ENCODE results near the gene NT5C3A. TPM values are rescaled to one million over a fixed set of nuclear protein-coding genes. Genes with fewer than 3 reads are reported as not detected.

NT5C3A gene
- polyA plus RNA-seq, 6 donors from 2014 or later, result 131 to 206 (median 147) TPM

DNA sequence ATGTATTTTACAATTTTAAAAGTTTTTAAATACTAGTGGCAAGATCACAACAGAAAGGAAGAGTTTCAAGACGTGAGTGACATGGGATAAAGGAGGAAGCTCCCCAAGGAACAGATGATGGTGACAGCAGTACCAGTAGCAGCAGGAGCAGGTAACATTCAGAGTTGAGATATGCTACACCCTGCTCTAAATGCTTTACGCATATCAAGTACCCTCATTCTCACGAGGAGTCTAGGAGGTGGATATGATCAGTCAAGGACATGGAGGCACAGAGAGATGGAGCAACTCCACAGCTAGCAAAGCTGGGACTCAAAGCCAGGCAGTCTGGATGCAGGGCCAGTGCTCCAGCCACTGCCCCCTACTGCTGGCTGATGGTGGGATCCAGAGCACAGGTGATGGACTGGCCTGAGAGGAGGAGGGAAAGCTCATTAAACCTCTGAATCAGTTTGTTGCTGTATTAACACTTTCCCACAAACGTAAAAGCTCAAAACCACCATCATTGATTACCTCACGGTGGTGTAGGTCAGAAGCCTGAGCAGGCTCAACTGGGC, 29.1 kb upstream of the NT5C3A start:
- Mint-ChIP-seq H3K27ac (peak overlapping the region in 5 of 6 donors; percentile 37 to 70 (median 61)), H3K36me3 (peaks cover 19 to 22% of the 10 kb centered on the region in 2 donors), H3K27me3 (no peaks in the 10 kb centered on the region), H3K9me3 (peaks cover 0 to 2% (median 0%) of the 10 kb centered on the region in 7 donors), H3K4me1 (peaks cover 28 to 43% (median 33%) of the 10 kb centered on the region in 3 donors), H3K4me3 (no peak overlapping the region)
- DNase-seq, result no peak
- ATAC-seq (ENCODE audit: low read depth in 2 of 2), result no peak

DNA sequence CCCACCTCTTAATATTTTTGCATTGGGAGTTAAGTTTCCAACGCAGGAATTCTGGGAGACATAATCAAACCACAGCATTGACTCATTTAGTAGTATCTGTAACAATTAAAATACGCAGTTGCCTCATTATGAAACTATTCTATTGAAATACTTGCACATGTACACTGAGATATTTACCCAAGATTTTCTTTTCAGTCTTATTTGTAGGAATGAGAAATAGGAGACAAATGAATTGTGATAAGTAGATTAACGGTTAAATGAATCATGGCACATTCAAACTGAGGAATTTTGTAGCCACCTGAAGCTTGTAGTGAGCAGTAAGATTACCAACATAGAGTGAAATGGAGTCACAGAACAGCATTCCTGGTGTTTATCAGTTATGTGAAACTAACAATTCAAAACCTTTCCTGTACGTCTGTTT, 28.5 kb upstream of the NT5C3A start:
- H3K27ac Mint-ChIP-seq, result peak overlapping the region in 3 of 6 donors; percentile 17 to 62 (median 37)
- no peak for DNase-seq
- peaks cover 0 to 3% (median 0%) of the 10 kb centered on the region in 7 donors for H3K9me3 Mint-ChIP-seq
- H3K36me3 Mint-ChIP-seq, result peaks cover 16 to 22% of the 10 kb centered on the region in 2 donors
- no peaks in the 10 kb centered on the region for H3K27me3 Mint-ChIP-seq
- no peak for ATAC-seq (ENCODE audit: low read depth in 2 of 2)
- H3K4me3 Mint-ChIP-seq, result no peak overlapping the region
- peaks cover 27 to 43% (median 28%) of the 10 kb centered on the region in 3 donors for H3K4me1 Mint-ChIP-seq

DNA sequence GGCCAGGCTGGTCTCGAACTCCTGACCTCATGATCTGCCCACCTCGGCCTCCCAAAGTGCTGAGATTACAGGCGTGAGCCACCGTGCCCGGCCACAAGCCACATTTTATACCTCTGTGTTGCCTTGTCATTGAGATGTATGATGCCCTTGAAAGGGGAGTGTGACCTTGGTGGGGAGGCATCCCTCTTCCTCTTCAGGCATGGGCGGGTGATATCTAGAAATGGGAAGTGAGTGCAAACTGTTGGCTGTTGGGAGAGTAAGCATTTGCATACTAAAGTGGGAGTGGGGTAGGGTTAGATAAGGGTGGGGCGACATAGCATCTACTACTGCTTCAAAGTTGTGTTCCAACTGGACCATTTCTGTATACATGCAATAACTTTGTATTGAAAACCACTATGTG, 26.6 kb upstream of the NT5C3A start:
- H3K27me3 Mint-ChIP-seq, result no peaks in the 10 kb centered on the region
- no peak for DNase-seq
- H3K36me3 Mint-ChIP-seq, result peaks cover 2 to 14% of the 10 kb centered on the region in 2 donors
- H3K4me3 Mint-ChIP-seq, result peak overlapping the region in 2 of 8 donors; percentile 31 to 32
- peaks cover 0 to 4% (median 0%) of the 10 kb centered on the region in 7 donors for H3K9me3 Mint-ChIP-seq
- no peak overlapping the region for H3K27ac Mint-ChIP-seq
- H3K4me1 Mint-ChIP-seq, result peaks cover 24 to 39% (median 28%) of the 10 kb centered on the region in 3 donors
- ATAC-seq (ENCODE audit: low read depth in 2 of 2), result no peak

DNA sequence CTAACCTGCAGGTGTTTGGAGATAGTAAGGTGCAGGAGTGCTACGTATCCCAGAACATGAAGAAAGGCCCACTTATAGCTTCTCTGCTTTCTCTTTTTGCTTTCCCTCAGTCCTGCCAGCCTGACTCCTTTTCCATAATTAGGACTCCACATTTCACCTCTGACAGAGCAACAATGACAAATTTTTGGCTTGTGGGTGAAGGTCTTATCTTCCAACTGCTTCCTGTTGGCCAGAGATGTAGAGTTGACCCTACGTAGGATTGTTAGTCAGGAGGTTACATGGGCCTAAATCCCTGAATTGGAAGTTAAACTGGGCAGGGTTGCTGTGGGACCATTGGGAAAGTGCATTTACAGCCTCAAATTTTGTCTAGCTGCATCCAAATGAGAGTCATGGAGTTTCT, 25.3 kb upstream of the NT5C3A start:
- H3K27ac Mint-ChIP-seq, result no peak overlapping the region
- peaks cover 0 to 8% of the 10 kb centered on the region in 2 donors for H3K36me3 Mint-ChIP-seq
- peaks cover 0 to 4% (median 0%) of the 10 kb centered on the region in 7 donors for H3K9me3 Mint-ChIP-seq
- peaks cover 17 to 29% (median 22%) of the 10 kb centered on the region in 3 donors for H3K4me1 Mint-ChIP-seq
- DNase-seq, result no peak
- H3K27me3 Mint-ChIP-seq, result no peaks in the 10 kb centered on the region
- ATAC-seq (ENCODE audit: low read depth in 2 of 2), result no peak
- peak overlapping the region in 1 of 8 donors; percentile 4 for H3K4me3 Mint-ChIP-seq

DNA sequence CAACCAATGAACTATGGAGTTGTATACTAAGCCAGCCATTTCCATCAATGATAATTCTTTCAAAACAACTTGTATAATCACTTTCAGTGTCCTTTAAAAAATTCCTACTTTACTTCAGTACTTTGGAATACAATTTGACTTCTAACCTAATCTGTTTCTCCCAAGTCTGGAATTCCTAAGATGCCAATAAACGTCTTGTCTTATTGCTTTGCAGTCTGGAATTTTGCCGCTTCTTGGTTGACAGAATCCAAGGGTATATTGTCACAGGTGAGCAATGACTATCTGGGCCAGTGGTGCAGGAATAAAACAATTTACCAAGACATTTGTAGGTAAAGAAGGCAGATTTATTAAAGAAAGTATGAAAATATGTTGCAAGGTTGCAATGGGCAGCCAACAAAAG, 24.8 kb upstream of the NT5C3A start:
- peaks cover 0 to 3% of the 10 kb centered on the region in 2 donors for H3K36me3 Mint-ChIP-seq
- H3K27ac Mint-ChIP-seq, result no peak overlapping the region
- H3K4me1 Mint-ChIP-seq, result peaks cover 15 to 24% (median 17%) of the 10 kb centered on the region in 3 donors
- ATAC-seq (ENCODE audit: low read depth in 2 of 2) (no peak), DNase-seq (no peak)
- H3K4me3 Mint-ChIP-seq, result no peak overlapping the region
- H3K27me3 Mint-ChIP-seq, result no peaks in the 10 kb centered on the region
- H3K9me3 Mint-ChIP-seq, result peaks cover 0 to 4% (median 0%) of the 10 kb centered on the region in 7 donors

DNA sequence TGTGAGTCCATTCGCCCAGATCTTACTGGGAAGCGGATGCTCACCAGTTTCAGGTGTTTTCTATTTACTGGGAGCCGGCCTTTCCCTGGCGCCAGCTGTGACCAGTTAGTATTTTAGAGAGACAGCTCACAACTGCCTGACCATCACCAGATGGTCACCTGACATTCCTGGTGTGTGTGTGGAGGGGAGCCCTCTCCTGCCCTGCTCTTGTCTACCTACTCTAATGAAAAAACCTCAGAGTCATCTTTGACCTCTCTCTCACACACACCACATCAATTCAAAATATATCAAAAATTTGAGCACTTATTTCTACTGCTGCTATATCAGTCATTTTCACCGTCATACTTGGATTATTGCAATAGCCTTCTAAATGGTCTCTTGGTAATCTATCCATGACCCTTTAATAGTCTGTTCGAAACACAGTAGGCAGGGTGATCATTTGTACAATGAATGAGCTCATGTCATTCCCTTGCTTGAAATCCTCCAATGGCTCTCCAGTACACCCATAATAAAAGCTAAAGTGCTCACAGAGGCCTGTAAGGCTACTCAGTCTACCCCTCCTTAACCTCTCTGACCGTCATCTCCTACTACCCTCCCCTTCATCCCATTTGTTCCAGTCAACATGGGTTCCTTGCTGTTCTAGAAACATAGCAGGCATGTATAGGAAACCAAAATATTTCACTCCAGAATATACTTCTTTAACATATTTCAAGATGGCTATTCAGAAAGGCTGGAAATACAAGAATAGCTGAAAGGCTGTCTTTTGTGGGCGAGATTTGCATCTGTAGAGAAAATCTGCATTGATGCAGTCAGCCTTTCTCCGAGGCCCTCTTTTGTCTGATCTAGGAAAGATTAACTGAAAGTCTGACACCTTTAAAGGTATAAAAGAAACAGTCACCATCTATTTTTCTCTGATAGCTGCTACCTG, 17.5 kb upstream of the NT5C3A start:
- Mint-ChIP-seq H3K36me3 (no peaks in the 10 kb centered on the region), H3K4me1 (peaks cover 4 to 15% (median 7%) of the 10 kb centered on the region in 3 donors), H3K9me3 (peaks cover 0 to 2% (median 0%) of the 10 kb centered on the region in 7 donors), H3K4me3 (no peak overlapping the region), H3K27ac (no peak overlapping the region), H3K27me3 (peaks cover 0 to 8% (median 8%) of the 10 kb centered on the region in 3 donors)
- DNase-seq (no peak), ATAC-seq (ENCODE audit: low read depth in 2 of 2) (no peak)

DNA sequence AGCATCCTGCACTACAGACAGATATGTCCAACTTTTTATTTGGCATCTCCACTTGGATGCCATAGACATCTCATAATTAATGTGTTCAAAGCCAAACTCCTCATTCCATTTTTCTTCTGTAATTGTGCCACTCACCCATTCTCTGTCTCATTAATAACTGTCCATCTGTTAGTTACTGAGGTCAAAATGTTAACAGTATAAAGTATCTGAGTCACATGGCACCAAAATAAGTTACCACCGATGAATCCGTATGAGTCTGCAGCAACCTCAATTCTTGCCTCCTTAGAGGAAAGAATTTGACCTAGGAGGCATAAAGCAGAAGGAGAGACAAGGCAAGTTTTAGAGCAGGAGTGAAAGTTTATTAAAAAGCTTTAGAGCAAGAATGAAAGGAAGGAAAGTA, 16.5 kb upstream of the NT5C3A start:
- Mint-ChIP-seq H3K36me3 (no peaks in the 10 kb centered on the region), H3K4me1 (peaks cover 4 to 15% (median 7%) of the 10 kb centered on the region in 3 donors), H3K4me3 (peak overlapping the region in 1 of 8 donors; percentile 1), H3K27me3 (peaks cover 0 to 8% (median 8%) of the 10 kb centered on the region in 3 donors), H3K27ac (no peak overlapping the region), H3K9me3 (no peaks in the 10 kb centered on the region)
- ATAC-seq (ENCODE audit: low read depth in 2 of 2), result no peak
- DNase-seq, result no peak

DNA sequence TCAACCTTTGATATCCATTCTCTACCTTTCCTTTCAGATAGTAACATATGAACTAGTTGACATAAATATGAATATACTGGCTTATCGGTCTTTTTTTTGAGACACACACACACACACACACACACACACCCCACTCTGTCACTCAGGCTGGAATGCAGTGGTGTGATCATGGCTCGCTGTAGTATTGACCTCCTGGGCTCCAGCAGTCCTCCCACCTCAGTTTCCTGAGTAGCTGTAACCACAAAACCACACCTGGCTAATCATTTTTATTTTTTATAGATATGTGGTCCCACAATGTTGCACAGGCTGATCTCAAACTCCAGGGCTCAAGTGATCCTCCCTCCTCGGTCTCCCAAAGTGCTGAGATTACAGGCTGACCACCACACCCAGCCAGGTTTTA, 14.2 kb upstream of the NT5C3A start:
- DNase-seq (no peak), ATAC-seq (ENCODE audit: low read depth in 2 of 2) (no peak)
- Mint-ChIP-seq H3K36me3 (peaks cover 0 to 5% of the 10 kb centered on the region in 2 donors), H3K4me3 (peak overlapping the region in 1 of 8 donors; percentile 22), H3K27ac (no peak overlapping the region), H3K4me1 (peaks cover 4 to 15% (median 7%) of the 10 kb centered on the region in 3 donors), H3K27me3 (peaks cover 11 to 29% (median 26%) of the 10 kb centered on the region in 3 donors), H3K9me3 (peaks cover 0 to 11% (median 2%) of the 10 kb centered on the region in 7 donors)

DNA sequence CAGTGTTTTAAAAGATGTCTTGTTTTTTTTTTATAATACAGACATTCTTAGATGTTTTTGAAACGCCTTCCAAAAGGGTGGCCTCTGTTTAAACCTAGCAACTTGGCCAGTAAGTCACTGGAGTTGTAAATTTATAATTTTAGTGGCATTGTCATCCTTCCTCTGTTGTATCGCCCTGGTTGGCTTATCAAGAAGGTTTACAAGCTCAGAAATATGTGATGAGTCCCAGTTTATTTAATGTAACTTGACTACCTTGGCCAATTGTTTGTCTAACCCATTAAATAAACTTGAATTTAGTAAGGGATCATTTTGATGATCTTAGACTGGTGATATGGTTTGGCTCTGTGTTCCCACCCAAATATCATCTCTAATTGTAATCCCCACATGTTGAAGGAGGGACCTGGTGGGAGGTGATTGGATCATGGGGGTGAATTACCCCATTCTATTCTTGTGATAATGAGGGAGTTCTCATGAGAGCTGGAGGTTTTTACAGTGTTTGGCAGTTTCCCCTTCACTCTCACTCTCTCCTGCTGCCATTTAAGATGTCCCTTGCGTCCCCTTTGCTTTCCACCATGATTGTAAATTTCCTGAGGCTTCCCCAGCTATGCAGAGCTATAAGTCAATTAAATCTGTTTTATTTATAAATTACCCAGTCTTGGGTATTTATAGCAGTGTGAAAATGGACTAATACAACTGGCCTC, 13.4 kb upstream of the NT5C3A start:
- ATAC-seq (ENCODE audit: low read depth in 2 of 2) (no peak), DNase-seq (no peak)
- no peak overlapping the region for H3K4me3 Mint-ChIP-seq
- no peak overlapping the region for H3K27ac Mint-ChIP-seq
- H3K36me3 Mint-ChIP-seq, result peaks cover 0 to 12% of the 10 kb centered on the region in 2 donors
- H3K27me3 Mint-ChIP-seq, result peaks cover 11 to 31% (median 30%) of the 10 kb centered on the region in 3 donors
- H3K4me1 Mint-ChIP-seq, result peaks cover 4 to 15% (median 7%) of the 10 kb centered on the region in 3 donors
- peaks cover 0 to 18% (median 8%) of the 10 kb centered on the region in 7 donors for H3K9me3 Mint-ChIP-seq

DNA sequence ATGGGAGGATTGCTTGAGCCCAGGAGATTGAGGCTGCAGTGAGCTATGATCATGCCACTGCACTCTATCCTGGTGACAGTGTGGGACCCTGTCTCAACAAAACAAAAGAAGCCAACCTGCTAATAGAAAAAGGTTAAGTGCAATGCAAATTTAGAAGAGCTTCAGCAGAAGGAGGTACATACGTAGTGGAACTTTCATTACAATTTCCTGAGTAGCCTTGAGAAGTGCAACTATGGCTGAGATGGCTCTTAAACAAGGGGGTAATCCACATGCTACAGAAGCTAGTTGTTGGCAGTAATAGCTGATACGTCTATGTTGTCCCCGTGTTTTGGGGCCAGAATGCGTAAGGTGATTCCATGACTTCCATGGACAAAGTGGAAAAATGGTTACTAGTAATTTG, 10.7 kb upstream of the NT5C3A start:
- H3K27me3 Mint-ChIP-seq, result peaks cover 11 to 23% (median 22%) of the 10 kb centered on the region in 3 donors
- H3K4me1 Mint-ChIP-seq, result peaks cover 4 to 15% (median 7%) of the 10 kb centered on the region in 3 donors
- no peak for ATAC-seq (ENCODE audit: low read depth in 2 of 2)
- H3K9me3 Mint-ChIP-seq, result peaks cover 0 to 43% (median 25%) of the 10 kb centered on the region in 7 donors
- no peak overlapping the region for H3K27ac Mint-ChIP-seq
- no peak overlapping the region for H3K4me3 Mint-ChIP-seq
- DNase-seq, result no peak
- H3K36me3 Mint-ChIP-seq, result peaks cover 0 to 14% of the 10 kb centered on the region in 2 donors

DNA sequence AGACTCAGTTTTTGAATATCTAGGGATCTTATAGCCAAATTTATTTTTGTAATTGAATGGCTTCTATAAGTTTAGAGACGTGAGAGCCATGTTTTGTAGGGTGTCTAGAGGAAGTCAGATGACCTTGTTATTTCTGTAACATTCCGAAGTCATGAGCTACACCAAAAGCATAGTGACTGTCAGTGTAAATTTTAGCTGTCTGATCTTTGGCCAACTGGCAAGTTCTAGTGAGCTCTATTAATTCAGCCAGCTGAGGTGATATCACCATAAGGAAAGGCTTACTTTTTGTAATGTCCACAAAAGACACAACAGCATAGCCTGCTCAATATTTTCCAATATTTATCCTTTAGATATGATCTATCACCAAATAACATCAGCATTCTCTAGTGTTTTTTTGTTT, 9.9 kb upstream of the NT5C3A start:
- H3K36me3 Mint-ChIP-seq, result peaks cover 0 to 14% of the 10 kb centered on the region in 2 donors
- H3K4me3 Mint-ChIP-seq, result no peak overlapping the region
- DNase-seq (no peak), ATAC-seq (ENCODE audit: low read depth in 2 of 2) (no peak)
- no peak overlapping the region for H3K27ac Mint-ChIP-seq
- peaks cover 4 to 15% (median 6%) of the 10 kb centered on the region in 3 donors for H3K4me1 Mint-ChIP-seq
- H3K9me3 Mint-ChIP-seq, result peaks cover 0 to 46% (median 25%) of the 10 kb centered on the region in 7 donors
- peaks cover 11 to 23% (median 22%) of the 10 kb centered on the region in 3 donors for H3K27me3 Mint-ChIP-seq

DNA sequence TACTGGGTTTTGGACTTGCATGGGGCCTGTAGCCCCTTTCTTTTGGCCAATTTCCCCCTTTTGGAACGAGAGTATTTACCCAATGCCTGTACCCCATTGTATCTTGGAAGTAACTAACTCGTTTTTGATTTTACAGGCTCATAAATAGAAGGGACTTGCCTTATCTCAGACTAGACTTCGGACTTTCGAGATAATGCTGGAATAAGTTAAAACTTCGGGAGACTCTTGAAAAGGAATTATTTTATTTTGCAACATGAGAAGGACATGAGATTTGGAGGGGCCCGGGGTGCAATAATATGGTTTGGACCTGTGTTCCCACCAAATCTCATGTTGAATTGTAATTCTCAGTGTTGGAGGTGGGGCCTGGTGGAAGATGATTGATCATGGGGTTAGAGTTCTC, 8.3 kb upstream of the NT5C3A start:
- Mint-ChIP-seq H3K4me3 (no peak overlapping the region), H3K27me3 (peaks cover 11 to 23% (median 22%) of the 10 kb centered on the region in 3 donors), H3K27ac (no peak overlapping the region), H3K4me1 (no peaks in the 10 kb centered on the region), H3K9me3 (peaks cover 0 to 55% (median 35%) of the 10 kb centered on the region in 7 donors), H3K36me3 (peaks cover 5 to 22% of the 10 kb centered on the region in 2 donors)
- ATAC-seq (ENCODE audit: low read depth in 2 of 2) (no peak), DNase-seq (no peak)

DNA sequence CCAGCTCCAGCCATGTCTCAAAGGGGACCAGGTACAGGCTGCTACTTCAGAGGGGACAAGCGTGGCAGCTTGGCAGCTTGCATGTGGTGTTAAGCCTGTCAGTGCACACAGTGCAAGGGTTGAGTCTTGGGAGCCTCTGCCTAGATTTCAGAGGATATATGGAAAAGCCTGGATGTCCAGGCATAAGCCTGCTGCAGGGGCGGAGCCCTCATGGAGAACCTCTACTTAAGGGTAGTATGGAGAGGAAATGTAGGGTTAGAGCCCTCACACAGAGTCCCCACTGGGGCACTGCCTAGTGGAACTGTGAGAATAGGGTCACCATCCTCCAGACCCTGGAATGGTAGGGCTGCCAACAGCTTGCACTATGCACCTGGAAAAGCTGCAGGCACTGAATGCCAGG, 7.7 kb upstream of the NT5C3A start:
- Mint-ChIP-seq H3K27me3 (peaks cover 11 to 23% (median 22%) of the 10 kb centered on the region in 3 donors), H3K9me3 (peaks cover 0 to 58% (median 37%) of the 10 kb centered on the region in 7 donors)

More for the DNA sequence above, 7.7 kb upstream of the NT5C3A start:
- no peak overlapping the region for H3K27ac Mint-ChIP-seq
- H3K36me3 Mint-ChIP-seq, result peaks cover 5 to 23% of the 10 kb centered on the region in 2 donors
- DNase-seq, result no peak
- no peak overlapping the region for H3K4me3 Mint-ChIP-seq
- no peak for ATAC-seq (ENCODE audit: low read depth in 2 of 2)
- H3K4me1 Mint-ChIP-seq, result no peaks in the 10 kb centered on the region

Measured in naive B cell (primary cell).